GM12874 (cell line): ENCODE data around the gene IFT20.

Experiments
- CTCF ChIP-seq: IDR thresholded peaks from 2 replicates; pipeline ENCODE4 v1.5.1; 2011; ENCODE audit warnings: low read depth, mild to moderate bottlenecking, control low read depth, low read length, moderate library complexity; ENCODE audit not compliant: insufficient read depth

The IFT20 gene

GRCh38 chr17:28338056-28338768, 2.9 kb upstream of the IFT20 start:
- TF ChIP-seq CTCF = no peak

- TF ChIP-seq CTCF = no peak
Observed at GRCh38 chr17:28335959-28336871, 943 bp upstream of the IFT20 start.

- no peak for TF ChIP-seq CTCF
Observed at GRCh38 chr17:28334666-28335200, 539 bp downstream of the IFT20 start.

GRCh38 chr17:28334171-28334570, 1.1 kb downstream of the IFT20 start:
- no peak for TF ChIP-seq CTCF

GRCh38 chr17:28333083-28333746, 2.1 kb downstream of the IFT20 start:
- TF ChIP-seq CTCF = no peak

GRCh38 chr17:28331891-28332420, 3.3 kb downstream of the IFT20 start:
- TF ChIP-seq CTCF = no peak
